Measurements from ENCODE around the gene PRKN.

PRKN gene

GRCh38 chr6:161626132-161626676 lies 1101.4 kb downstream of the PRKN start:
- no peak for DNase-seq

- DNase-seq = no peak
These were observed 1103.5 kb downstream of the PRKN start for GRCh38 chr6:161624111-161624510.

- DNase-seq = no peak
These were observed 1104.8 kb downstream of the PRKN start for GRCh38 chr6:161622779-161623178.

GRCh38 chr6:161618831-161619454 lies 1108.6 kb downstream of the PRKN start:
- DNase-seq = no peak

- no peak for DNase-seq
These were observed 1113.9 kb downstream of the PRKN start for GRCh38 chr6:161613711-161614110.

- DNase-seq = no peak
These were observed 1118.8 kb downstream of the PRKN start for GRCh38 chr6:161608771-161609170.

- no peak for DNase-seq
These were observed 1119.8 kb downstream of the PRKN start for GRCh38 chr6:161607696-161608297.

GRCh38 chr6:161602359-161602758 lies 1125.2 kb downstream of the PRKN start:
- no peak for DNase-seq

- DNase-seq = no peak
These were observed 1128.7 kb downstream of the PRKN start for GRCh38 chr6:161598896-161599295.

- no peak for DNase-seq
These were observed 1130.6 kb downstream of the PRKN start for GRCh38 chr6:161596807-161597520.

- no peak for DNase-seq
These were observed 1133.2 kb downstream of the PRKN start for GRCh38 chr6:161594412-161594811.

- DNase-seq = no peak
These were observed 1136.5 kb downstream of the PRKN start for GRCh38 chr6:161590961-161591627.

GRCh38 chr6:161586887-161587286 lies 1140.7 kb downstream of the PRKN start:
- DNase-seq = no peak

- no peak for DNase-seq
These were observed 1142.8 kb downstream of the PRKN start for GRCh38 chr6:161584621-161585340.

GRCh38 chr6:161584051-161584450 lies 1143.5 kb downstream of the PRKN start:
- DNase-seq = no peak

- no peak for DNase-seq
These were observed 1144.0 kb downstream of the PRKN start for GRCh38 chr6:161583584-161583983.

- no peak for DNase-seq
These were observed 1149.1 kb downstream of the PRKN start for GRCh38 chr6:161578478-161578877.

- no peak for DNase-seq
These were observed 1151.9 kb downstream of the PRKN start for GRCh38 chr6:161575523-161576254.

GRCh38 chr6:161568885-161569456 lies 1158.6 kb downstream of the PRKN start:
- no peak for DNase-seq

- no peak for DNase-seq
These were observed 1162.6 kb downstream of the PRKN start for GRCh38 chr6:161564952-161565351.

GRCh38 chr6:161561908-161562307 lies 1165.7 kb downstream of the PRKN start:
- DNase-seq = no peak

Data from stimulated activated CD4-positive, alpha-beta T cell treated with anti-CD3 and anti-CD28 coated beads, Interleukin-4, amount 100 ng/mL, for 24 hours (primary cell).